Renal cortex interstitium (tissue), 11 donors: ENCODE data around the gene METTL2A. TPM values are rescaled to one million over a fixed set of nuclear protein-coding genes. Genes with fewer than 3 reads are reported as not detected.
A peak's percentile ranks its signal among the peaks of the same experiment; 100 is the strongest.
"Not testable (repeated sequence)": the region's sequence is repeated elsewhere in the genome, so short reads cannot be mapped to it uniquely, and the experiment has no call there.

Experiments
- DNase-seq, 11 donors: peaks; one replicate each; pipeline ENCODE4 v3.0.0-alpha.2; 2013; ENCODE audit warnings: low read depth in 9 of 11, low spot score in 4 of 11; ENCODE audit errors: extremely low read depth in 1 of 11
- polyA plus RNA-seq, 3 donors: library from polyadenylated mRNA; unstranded; fragments of 120-200 nt; gene quantifications; one replicate each; pipeline ENCODE4 v1.2.1, GENCODE V29; 2013; ENCODE audit not compliant: insufficient read length in 3 of 3

The METTL2A gene
- polyA plus RNA-seq, 3 donors, result 20.9 to 22.0 (median 21.3) TPM

DNA sequence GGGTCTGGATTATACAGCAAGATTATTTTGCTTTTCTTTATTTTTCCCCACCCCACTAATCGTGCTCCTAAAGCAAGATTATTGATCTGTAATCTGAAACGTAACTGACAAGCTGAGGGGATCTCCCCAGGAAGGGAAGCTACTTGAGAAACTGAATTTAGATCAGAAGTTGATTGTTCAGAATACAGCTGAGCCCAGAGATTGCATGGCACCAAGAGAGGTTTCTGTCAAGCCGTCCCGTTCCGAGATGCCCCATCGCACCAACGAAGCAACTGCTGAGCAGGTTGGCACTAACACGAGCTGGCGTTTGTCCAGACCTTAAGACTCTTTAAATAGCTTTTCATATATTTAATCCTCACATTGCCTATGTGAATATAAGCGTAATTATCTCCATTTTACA lies 34.8 kb downstream of the METTL2A start:
- not testable (repeated sequence) for DNase-seq

DNA sequence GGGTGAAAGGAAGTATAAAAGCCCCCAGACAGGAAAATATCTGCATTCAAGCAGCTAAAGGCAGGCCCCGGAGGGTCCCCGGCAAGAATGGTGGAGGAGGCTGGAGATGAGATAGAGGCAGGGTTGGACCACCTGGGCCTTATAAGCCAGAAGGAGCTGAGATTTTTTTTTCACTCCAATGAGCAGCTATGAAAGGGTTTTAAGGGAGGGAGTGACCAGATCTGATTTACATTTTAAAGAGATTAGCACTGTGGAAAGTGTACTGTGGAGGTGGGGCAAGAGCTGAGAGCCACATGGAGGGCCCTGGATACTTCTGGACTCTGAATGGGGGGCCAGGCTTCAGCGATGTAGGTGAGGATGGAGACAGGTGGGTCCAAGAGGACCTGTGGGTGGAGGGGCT lies 40.7 kb downstream of the METTL2A start:
- DNase-seq, result not testable (repeated sequence)

GRCh38 chr17:62465271-62465670 lies 41.6 kb downstream of the METTL2A start:
- DNase-seq, result not testable (repeated sequence)

GRCh38 chr17:62470666-62471379 lies 47.1 kb downstream of the METTL2A start:
- DNase-seq, result peak in 2 of 11 donors; percentile 16 to 18

DNA sequence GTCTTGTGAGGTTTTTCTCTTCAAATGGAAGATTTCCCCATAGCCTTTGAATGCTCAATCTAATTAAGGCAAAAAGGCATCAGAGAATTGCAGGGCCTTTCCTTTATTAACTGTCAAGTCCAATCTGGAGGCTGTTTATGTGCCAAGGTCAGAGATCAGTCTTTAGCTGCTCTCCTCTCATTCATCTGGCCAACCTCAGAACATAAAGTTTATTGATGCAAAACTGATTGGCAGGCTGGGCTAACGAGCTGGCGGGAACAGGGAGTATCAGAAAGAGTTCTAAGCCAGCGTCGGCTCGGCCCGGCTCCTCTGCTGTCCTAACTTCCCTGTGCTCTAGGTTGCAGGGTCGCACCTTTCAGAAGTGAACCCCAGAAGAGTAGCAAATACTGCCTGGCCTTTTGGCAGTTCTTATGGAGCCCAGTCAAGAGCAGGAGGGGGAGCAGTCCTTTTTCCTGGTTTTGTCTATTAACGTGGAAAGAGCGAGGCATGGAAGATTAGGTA lies 47.7 kb downstream of the METTL2A start:
- not testable (repeated sequence) for DNase-seq

- not testable (repeated sequence) for DNase-seq
Measured at GRCh38 chr17:62473030-62473982, 49.6 kb downstream of the METTL2A start.

DNA sequence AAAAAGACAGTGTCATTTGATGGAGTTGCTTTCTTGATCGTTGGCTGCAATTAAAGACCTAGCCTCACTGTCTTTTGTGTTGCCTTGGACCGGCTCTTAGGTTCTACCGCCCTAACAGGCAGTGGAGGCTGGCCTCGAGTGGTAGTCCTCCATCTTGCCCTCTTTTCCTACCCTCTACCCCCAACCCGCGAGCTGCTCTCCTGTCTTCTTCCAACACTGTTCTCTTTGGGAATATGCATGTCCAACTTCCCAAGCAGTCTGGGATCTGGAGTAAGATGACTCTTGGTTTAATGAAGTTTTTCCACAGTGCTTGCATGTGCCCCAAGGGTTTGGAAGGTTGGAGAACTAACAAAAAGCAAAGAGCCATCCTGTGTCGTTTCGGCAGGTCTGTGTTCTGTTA lies 53.4 kb downstream of the METTL2A start:
- DNase-seq, result not testable (repeated sequence)

DNA sequence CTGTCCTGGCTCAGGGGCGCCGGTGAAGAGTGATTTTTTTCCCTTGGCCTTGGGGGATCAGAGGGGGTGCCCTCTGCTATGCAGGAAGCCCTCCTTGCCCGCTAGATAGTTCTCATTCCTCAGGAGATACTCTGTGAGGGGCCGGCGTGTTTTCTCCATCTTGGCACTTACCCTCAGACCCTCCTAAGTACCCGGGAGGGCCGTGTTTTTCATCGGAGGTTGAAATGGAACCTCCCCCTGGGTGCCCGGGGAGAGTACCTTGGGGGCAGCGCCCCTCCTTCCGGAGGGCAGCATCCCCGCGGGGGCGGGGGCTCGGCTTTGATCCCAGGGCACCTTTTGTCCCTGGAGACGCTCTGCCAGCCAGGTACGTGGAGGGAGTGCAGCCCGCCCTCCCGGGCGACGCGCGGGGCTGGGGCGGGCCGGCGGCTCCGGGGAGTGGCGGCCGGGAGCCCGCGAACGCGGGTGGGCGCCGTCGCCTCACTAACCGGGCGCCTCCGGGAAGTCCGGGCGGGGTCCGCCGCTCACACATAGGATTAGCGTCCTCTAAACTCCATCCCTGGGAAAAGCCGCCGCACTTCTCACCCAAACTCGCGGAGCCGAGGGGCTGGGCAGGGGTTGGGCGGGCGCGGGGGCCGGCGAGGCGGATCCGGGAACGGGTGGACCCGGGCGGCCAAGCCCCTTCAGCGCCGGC lies 54.2 kb downstream of the METTL2A start:
- DNase-seq, result peak in 2 of 11 donors; percentile 13 to 30

- peak in 9 of 11 donors; percentile 58 to 81 (median 75) for DNase-seq
Measured at GRCh38 chr17:62478424-62478879, 54.8 kb downstream of the METTL2A start, which contains the start of gene TLK2. TLK2 (plus strand) TSS chr17:62478825; CDS start chr17:62481126, 2,301 bp downstream.

- peak in 2 of 11 donors; percentile 25 to 34 for DNase-seq
Measured at GRCh38 chr17:62478880-62479638, 55.4 kb downstream of the METTL2A start.

- peak in 1 of 11 donors; percentile 4 for DNase-seq
Measured at GRCh38 chr17:62479639-62480258, 56.1 kb downstream of the METTL2A start.

DNA sequence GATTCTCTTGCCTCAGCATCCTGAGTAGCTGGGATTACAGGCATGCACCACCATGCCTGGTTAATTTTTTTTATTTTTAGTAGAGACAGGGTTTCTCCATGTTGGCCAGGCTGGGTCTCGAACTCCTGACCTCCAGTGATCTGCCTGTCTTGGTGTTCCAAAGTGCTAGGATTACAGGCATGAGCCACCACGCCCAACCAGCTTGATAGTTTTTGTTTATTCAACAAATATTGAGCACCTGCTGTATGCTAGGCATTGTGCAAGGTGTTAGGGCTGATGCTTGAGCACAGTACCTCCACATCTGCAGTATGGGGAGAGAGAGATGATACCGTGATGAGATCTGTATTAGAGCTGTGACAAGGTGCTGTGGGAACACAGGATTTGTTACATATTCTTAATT lies 58.9 kb downstream of the METTL2A start:
- not testable (repeated sequence) for DNase-seq

GRCh38 chr17:62490990-62491389 lies 67.3 kb downstream of the METTL2A start:
- DNase-seq, result not testable (repeated sequence)

- not testable (repeated sequence) for DNase-seq
Measured at GRCh38 chr17:62493049-62493655, 69.5 kb downstream of the METTL2A start.

DNA sequence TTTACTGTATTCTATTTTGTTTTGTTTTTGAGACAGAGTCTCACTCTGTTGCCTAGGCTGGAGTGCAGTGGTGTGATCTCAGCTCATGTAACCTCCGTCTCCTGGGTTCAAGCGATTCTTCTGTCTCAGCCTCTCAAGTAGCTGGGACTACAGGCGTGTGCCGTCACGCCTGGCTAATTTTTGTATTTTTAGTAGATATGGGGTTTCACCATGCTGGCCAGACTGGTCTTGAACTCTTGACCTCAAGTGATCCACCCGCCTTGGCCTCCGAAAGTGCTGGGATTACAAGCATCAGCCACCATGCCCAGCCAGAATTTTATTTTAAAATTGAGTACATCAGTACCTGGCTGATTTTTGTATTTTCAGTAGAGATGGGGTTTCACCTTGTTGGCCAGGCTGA lies 70.4 kb downstream of the METTL2A start:
- not testable (repeated sequence) for DNase-seq

GRCh38 chr17:62496344-62496743 lies 72.6 kb downstream of the METTL2A start:
- DNase-seq, result not testable (repeated sequence)

DNA sequence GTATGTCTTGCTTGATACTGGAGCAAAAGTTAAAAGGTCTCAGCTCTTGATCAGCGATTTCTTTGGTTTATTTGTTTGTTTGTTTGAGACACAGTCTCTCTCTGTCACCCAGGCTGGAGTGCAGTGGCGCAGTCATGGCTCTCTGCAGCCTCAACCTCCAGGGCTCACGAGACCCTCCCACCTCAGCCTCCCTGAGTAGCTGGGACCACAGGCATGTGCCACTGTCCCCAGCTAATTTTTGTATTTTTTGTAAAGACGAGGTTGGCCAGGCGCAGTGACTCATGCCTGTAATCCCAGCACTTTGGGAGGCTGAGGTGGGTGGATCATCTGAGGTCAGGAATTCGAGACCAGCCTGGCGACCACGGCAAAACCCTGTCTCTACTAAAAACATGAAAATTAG lies 75.1 kb downstream of the METTL2A start:
- DNase-seq, result not testable (repeated sequence)
